NCI-H345 (cell line): ENCODE results near the gene PROSER2.

ENCODE experiments used
- DNase-seq: peaks from one replicate; lab custom pipeline; 2025; lab: John Stamatoyannopoulos, UW

Gene PROSER2

DNA sequence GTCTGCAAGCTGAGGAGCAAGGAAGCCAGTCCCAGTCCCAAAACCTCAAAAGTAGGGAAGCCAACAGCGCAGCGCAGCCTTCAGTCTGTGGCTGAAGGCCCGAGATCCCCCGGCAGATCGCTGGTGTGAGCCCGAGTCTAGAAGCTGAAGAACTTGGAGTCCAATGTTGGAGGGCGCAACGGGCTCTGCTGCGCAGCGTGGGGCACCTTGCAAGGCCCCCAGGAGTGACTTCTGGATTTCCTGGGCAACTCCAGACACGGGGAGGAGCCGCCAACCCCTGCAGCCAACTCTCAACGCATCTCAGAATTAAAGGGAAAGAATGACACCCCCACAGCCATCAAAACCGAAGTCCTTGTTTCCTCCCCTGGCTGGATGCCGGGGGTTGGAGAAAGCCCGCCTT is 18.8 kb upstream of the PROSER2 start:
- no peak for DNase-seq

DNA sequence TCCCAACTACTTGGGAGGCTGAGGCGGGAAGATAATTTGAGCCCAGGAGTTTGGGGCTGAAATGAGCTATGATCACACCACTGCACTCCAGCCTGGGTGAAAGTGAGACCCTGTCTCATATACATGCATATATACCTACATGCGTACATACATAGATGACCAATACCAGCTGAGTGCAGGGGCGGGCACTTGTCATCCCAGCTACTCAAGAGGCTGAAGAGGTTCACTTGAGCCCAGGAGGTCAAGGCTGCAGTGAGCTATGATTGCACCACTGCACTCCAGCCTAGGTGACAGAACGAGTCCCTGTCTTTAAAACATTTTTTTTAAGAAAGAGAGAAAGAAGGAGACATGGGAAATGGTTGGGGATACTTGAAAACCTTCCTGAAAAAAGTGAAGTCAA is 17.4 kb upstream of the PROSER2 start:
- no peak for DNase-seq

DNA sequence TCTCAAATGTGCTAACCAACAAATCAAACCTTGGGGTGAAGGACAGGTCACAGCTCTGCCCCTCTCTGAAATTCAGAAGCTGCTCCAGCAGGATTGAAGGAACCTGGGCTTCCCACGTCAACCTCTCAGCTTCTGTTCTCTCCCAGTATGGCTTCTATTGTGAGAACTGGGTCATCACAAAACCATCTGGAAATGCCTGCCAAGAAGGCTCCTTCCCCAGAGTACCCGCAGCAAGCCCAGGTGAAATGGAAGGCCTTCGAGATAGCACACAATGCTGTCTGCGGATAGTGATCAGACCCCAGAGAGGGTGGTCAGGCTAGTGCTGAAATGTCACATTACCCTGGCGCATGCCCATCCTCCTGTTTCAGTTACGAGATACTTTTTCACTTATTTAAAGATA is 16.4 kb upstream of the PROSER2 start:
- DNase-seq = no peak

DNA sequence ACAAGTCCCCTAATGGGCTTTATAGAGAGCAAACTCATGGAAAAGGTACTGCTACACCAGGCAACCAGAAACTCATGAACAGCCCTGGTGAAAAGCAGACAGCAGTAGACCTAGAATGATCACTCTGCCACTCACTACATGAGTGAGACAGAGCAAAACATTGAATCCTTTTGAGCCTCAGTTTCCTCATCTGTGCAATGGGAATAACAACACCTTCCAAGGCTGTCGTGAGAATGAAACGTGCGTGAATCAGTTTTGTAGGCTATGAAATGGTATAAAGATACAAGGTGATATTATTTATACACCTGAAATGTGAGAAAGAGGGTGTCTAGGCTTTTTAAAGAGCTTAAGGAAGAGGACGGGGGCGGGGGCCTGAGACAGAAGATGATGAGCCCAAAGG is 14.3 kb upstream of the PROSER2 start:
- no peak for DNase-seq

GRCh38 chr10:11810313-11810766 is 12.8 kb upstream of the PROSER2 start:
- no peak for DNase-seq

- no peak for DNase-seq
Measured at GRCh38 chr10:11810973-11811372, 12.2 kb upstream of the PROSER2 start.

GRCh38 chr10:11813177-11813576 is 10.0 kb upstream of the PROSER2 start:
- no peak for DNase-seq

- no peak for DNase-seq
Measured at GRCh38 chr10:11813855-11814567, 9.1 kb upstream of the PROSER2 start.

DNA sequence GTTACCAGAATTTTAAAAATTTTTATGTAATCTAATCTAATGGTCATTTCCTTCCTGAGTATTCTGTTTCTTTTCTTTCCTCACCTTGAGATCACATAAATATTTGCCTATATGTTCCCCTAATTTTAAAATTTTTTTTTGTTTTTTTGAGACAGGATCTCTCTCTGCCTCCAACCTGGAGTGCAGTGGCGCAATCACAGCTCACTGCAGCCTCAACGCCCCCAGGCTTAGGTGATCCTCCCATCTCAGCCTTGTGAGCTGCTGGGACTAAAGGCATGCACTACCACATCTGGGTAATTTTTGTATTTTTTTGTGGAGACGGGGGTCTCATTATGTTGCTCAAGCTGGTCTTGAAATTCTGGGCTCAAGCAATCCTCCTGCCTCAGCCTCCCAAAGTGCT is 4.1 kb upstream of the PROSER2 start:
- DNase-seq = no peak

GRCh38 chr10:11822026-11822756 is 965 bp upstream of the PROSER2 start:
- no peak for DNase-seq

DNA sequence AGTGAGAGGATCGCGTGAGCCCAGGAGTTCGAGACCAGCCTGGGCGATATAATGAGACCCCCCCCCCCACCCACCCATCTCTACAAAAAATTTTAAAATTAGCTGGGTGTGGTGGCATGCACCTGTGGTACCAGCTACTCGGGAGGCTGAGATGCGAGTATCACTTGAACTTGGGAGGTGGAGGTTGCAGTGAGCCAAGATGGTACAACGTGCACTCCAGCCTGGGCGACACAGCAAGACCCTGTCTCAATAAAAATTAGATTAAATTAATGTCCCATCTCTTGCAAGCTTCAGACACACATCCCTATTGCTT is 391 bp upstream of the PROSER2 start:
- DNase-seq = no peak

DNA sequence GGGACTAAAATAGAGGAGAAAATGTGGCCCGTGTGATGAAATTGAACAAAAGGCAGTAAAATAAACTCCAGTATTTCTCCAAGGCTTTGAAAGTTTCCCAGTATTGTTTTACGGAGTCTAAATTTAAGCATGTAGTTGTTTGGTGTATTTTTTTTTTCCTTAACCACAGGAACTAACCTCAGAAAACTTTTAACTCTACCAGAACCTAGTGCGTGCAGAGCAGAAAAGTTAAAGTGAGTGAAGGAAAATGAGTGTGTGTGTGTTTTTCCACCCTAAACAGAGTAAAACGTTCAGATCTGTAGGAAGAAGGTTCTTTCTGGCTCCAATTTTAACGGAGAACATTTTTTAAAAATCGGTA is 812 bp downstream of the PROSER2 start:
- DNase-seq = no peak

DNA sequence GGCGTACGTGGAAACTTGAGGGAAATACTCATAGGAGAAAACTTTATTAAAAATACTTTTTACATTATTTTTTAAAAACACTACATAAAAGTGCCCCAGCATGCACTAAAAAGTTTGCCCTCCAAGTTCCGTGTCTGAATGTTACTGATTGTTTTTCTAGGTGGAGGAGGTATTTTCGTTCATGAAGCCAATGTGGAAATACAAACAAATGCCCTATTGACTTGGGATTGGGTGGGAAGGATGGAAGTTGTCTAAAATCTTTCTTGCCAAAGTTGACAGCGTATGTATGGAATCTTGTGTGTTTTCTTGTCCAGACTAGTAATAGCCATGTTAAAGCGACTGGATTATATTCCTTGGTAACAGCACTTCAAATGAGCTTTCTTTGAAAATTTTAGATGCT is 1.2 kb downstream of the PROSER2 start:
- no peak for DNase-seq

- DNase-seq = no peak
Measured at GRCh38 chr10:11824825-11825224, 1.7 kb downstream of the PROSER2 start.

GRCh38 chr10:11825796-11826414 is 2.7 kb downstream of the PROSER2 start:
- no peak for DNase-seq

- DNase-seq = no peak
Measured at GRCh38 chr10:11827006-11827405, 3.9 kb downstream of the PROSER2 start.

- DNase-seq = no peak
Measured at GRCh38 chr10:11827414-11827813, 4.3 kb downstream of the PROSER2 start.

DNA sequence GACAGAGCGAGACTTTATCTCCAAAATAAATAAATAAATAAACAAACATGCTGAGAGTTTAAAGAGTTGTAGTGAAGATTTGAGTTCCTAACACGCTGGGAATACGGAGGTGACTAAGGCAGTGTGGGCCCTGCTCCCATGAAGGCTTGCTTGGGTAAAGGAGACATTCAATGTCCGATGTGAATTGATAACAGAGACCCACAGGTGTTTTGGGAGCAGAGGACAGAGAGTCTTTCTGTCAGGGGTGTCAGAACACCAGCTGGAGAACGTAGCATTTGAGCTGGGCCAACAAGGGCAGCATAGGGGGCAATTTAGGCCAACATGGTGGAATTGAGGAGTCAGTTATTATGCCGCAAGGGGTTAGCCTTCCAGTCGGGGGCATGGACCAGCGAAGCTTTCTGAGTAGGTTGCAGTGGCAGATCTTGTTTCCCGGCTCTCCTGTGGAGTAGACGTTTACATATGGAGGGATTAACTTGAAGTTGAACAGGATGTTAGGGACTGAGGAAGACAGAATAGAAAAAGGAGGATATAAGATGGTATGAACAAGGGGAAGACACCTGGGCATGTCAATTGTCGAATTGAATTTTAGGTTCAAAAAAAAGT is 5.6 kb downstream of the PROSER2 start:
- DNase-seq = no peak

DNA sequence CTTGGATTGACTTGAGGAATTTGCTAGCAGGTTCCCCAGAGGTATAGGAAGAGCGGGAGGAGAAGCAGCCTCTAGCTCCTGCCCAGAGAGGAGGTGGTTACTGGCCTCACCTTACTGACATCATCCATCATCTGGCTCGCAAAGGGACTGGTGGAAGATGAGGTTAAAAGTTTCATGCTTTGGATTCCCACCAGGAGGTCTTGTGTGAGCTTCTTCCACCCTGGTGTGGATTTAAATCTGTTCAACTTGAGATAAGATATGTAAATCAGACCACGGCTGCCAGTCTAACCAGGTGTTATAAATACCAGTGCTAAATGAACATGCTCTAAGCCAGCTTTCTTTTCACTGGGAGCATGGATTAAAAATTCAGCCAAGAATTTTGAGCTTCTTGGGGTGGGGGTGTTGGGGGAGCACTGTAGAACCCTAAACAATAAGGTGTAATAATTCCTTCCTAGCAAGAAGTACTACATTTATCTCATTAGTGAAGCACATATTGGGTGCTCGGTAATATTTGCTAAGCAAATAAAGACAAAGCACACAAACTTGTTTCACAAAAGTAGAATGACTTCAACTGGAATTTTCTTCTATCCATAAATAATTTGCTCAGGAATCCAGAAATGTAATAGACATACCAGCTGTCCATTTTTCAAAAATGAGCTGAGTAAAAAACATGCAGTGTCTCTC is 7.8 kb downstream of the PROSER2 start:
- DNase-seq = no peak

GRCh38 chr10:11831520-11831951 is 8.4 kb downstream of the PROSER2 start:
- no peak for DNase-seq

DNA sequence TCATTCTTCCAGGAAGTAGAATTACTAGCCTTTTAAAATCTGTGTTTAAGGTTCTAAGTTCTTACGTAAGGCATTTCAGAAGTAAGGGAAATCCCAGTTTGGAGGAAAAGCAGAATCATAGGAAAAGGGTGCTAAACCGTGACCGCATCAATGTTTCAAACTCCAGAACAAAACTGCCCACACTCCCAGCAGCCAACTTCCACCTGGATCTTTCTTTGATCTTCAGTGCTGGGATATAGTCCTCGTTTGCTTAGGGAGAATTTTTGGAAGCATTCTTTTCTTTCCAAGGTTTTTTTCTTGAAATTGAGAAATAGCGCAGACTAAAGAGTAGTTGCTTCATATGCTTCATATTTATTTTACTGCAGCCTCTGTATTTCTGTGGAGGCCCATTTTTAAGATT is 8.9 kb downstream of the PROSER2 start:
- no peak for DNase-seq

DNA sequence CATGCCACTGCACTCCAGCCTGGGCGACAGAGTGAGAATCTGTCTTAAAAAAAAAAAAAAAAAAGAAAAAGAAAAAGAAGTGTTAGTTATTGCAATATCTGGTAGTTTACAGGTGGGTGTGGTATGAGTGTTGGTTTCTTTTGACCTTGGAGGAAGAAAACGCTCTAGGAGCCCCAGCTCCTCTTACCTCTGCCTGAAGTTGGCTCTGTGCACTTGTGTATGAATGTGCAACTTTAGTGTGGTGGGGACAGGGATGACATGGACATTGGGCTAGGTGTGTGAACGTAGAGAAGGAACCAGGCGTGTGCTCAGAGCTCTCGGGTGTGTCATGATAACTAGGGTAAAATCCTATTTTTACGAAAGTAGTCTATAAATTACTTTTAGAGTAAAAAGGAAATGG is 11.9 kb downstream of the PROSER2 start:
- no peak for DNase-seq
